ENCODE data around the gene ANTXR1. TPM values are rescaled to one million over a fixed set of nuclear protein-coding genes. Genes with fewer than 3 reads are reported as not detected.

Gene ANTXR1
- total RNA-seq, 5 donors from 2014 or later (not counting 1 experiment from before 2014, with no cell fraction given), result 0.19 to 0.79 (median 0.63) TPM; not detected in 1

DNA sequence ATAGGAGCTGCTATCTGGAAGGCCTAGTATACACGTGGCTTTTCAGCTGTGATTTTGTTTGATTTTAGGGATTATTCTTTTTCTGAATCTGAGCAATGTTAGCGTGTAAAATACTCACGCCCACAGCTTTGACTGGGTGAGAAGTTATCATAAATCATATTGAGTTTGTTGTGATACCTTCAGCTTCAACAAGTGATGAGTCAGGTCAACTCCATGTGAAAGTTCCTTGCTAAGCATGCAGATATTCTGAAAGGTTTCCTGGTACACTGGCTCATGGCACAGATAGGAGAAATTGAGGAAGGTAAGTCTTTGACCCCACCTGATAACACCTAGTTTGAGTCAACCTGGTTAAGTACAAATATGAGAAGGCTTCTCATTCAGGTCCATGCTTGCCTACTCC is 38.7 kb upstream of the ANTXR1 start, which contains the start of gene GKN1:
Gene GKN1, plus strand, starts transcription at position 386 of the 400 bp plus-strand sequence. CDS start 42 bp downstream, outside the sequence.
- ChIA-PET POLR2A (no interaction called here), CTCF (interaction anchor here in 1 of 2 donors (0.6 kb wide), 1 partner anchor 19 kb away, joined by 4 read pairs; no protein-coding TSS in a partner anchor)
- no peaks in the 10 kb centered on the region for H3K36me3 ChIP-seq (ENCODE audit: control insufficient read depth in 2 of 2, extremely low read depth in 1 of 2, insufficient read depth in 1 of 2, low read length in 1 of 2)
- no peak for DNase-seq
- no peak within 1 kb of the TSS for H3K4me3 Mint-ChIP-seq
- no peak for ATAC-seq (replicated peaks in 1 of 4)
- H3K4me3 ChIP-seq (ENCODE audit: control insufficient read depth in 1 of 2, extremely low read depth in 1 of 2, low read length in 1 of 2), result no peak within 1 kb of the TSS
- no peaks in the 10 kb centered on the region for H3K4me1 ChIP-seq (ENCODE audit: control insufficient read depth in 1 of 2, extremely low read depth in 1 of 2, insufficient read depth in 2 of 2, low read length in 2 of 2)
- no peak within 1 kb of the TSS for H3K27ac ChIP-seq (ENCODE audit: low read length)
- H3K36me3 Mint-ChIP-seq, result no peaks in the 10 kb centered on the region
- no peaks in the 10 kb centered on the region for H3K9me3 Mint-ChIP-seq
- H3K9me3 ChIP-seq, result no peaks in the 10 kb centered on the region
- H3K27ac Mint-ChIP-seq, result no peak within 1 kb of the TSS
- WGBS (ENCODE audit: insufficient coverage), result no CpG with 5 or more reads among the region's 3 CpGs
- no peaks in the 10 kb centered on the region for H3K4me1 Mint-ChIP-seq
- H3K27me3 Mint-ChIP-seq, result peaks cover 16 to 25% of the 10 kb centered on the region in 2 donors
- peaks cover 0 to 3% of the 10 kb centered on the region in 2 experiments for H3K27me3 ChIP-seq (replicated peaks in 1 of 2; ENCODE audit: control insufficient read depth in 2 of 2, extremely low read depth in 1 of 2, insufficient read depth in 2 of 2, low read length in 1 of 2)

DNA sequence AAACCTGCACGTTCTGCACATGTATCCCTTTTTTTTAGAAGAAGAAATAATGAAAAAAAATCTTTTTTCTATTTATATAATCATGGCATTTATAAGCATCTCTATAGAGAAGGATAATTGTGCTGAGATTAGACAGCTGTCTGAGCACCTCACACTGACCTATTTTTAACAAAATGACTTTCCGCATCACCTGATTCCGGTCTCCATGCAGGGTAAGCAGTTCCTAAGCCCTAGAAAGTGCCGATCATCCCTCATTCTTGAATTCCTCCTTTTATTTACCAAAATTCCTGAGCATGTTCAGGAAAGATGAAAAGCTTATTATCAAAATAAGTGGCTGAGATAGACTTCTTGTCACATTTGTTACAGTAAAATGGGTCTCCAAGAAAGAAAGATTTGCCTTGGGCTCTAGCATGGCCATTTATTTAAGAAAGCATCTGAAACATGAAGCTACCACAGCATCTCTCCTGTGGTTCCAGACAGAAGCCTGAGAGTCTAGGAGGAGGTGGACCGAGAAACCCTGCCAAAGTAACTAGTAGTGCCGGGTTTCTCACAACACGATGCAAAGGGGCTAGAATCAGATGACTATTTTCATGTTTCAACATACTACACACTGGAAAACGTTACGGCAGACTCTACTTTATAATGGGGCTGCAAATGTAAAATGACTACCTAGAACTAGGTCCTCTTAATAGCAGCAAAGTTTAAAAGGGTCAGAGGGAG is 37.9 kb upstream of the ANTXR1 start:
- no peaks in the 10 kb centered on the region for H3K9me3 ChIP-seq
- DNase-seq (no peak), ATAC-seq (replicated peaks in 1 of 4) (no peak)
- no peak overlapping the region for H3K4me3 ChIP-seq (ENCODE audit: control insufficient read depth in 1 of 2, extremely low read depth in 1 of 2, low read length in 1 of 2)
- H3K4me1 ChIP-seq (ENCODE audit: control insufficient read depth in 1 of 2, extremely low read depth in 1 of 2, insufficient read depth in 2 of 2, low read length in 2 of 2), result no peaks in the 10 kb centered on the region
- H3K27ac Mint-ChIP-seq, result no peak overlapping the region
- H3K36me3 ChIP-seq (ENCODE audit: control insufficient read depth in 2 of 2, extremely low read depth in 1 of 2, insufficient read depth in 1 of 2, low read length in 1 of 2), result no peaks in the 10 kb centered on the region
- peaks cover 0 to 6% of the 10 kb centered on the region in 2 experiments for H3K27me3 ChIP-seq (replicated peaks in 1 of 2; ENCODE audit: control insufficient read depth in 2 of 2, extremely low read depth in 1 of 2, insufficient read depth in 2 of 2, low read length in 1 of 2)
- 83% methylated on average over 2 of the region's 9 CpGs for WGBS (ENCODE audit: insufficient coverage)
- no peaks in the 10 kb centered on the region for H3K36me3 Mint-ChIP-seq
- ChIA-PET POLR2A (no interaction called here), CTCF (no interaction called here)
- H3K4me3 Mint-ChIP-seq, result no peak overlapping the region
- H3K4me1 Mint-ChIP-seq, result no peaks in the 10 kb centered on the region
- no peaks in the 10 kb centered on the region for H3K9me3 Mint-ChIP-seq
- H3K27ac ChIP-seq (ENCODE audit: low read length), result no peak overlapping the region
- peaks cover 22 to 33% of the 10 kb centered on the region in 2 donors for H3K27me3 Mint-ChIP-seq

DNA sequence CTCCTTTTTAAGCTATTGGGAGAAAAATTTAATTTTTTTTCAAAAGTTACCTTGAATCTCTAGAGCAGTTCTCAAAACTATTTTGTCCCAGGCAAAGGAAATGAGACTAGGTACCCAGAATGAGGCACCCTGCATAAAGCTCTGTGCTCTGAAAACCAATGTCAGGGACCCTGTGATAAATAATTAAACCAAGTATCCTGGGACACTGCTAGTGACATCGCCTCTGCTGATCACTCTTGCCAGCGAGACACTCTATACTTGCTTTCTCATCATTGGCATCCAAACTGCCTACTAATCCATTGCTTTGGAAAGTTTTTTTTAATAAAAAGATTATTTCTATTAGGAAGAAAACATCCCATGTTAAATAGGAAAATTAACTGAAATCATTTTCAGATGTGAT is 37.1 kb upstream of the ANTXR1 start:
- H3K36me3 Mint-ChIP-seq, result no peaks in the 10 kb centered on the region
- Histone ChIP-seq H3K36me3 (ENCODE audit: control insufficient read depth in 2 of 2, extremely low read depth in 1 of 2, insufficient read depth in 1 of 2, low read length in 1 of 2) (no peaks in the 10 kb centered on the region), H3K9me3 (no peaks in the 10 kb centered on the region), H3K27me3 (replicated peaks in 1 of 2; ENCODE audit: control insufficient read depth in 2 of 2, extremely low read depth in 1 of 2, insufficient read depth in 2 of 2, low read length in 1 of 2) (peaks cover 0 to 6% of the 10 kb centered on the region in 2 experiments), H3K4me1 (ENCODE audit: control insufficient read depth in 1 of 2, extremely low read depth in 1 of 2, insufficient read depth in 2 of 2, low read length in 2 of 2) (no peaks in the 10 kb centered on the region), H3K4me3 (ENCODE audit: control insufficient read depth in 1 of 2, extremely low read depth in 1 of 2, low read length in 1 of 2) (no peak overlapping the region), H3K27ac (ENCODE audit: low read length) (no peak overlapping the region)
- ChIA-PET CTCF (no interaction called here), POLR2A (no interaction called here)
- no peak for DNase-seq
- H3K4me3 Mint-ChIP-seq, result no peak overlapping the region
- ATAC-seq (replicated peaks in 1 of 4), result no peak
- no peak overlapping the region for H3K27ac Mint-ChIP-seq
- WGBS (ENCODE audit: insufficient coverage), result no CpG with 5 or more reads among the region's 2 CpGs
- peaks cover 26 to 37% of the 10 kb centered on the region in 2 donors for H3K27me3 Mint-ChIP-seq
- H3K4me1 Mint-ChIP-seq, result no peaks in the 10 kb centered on the region
- no peaks in the 10 kb centered on the region for H3K9me3 Mint-ChIP-seq

DNA sequence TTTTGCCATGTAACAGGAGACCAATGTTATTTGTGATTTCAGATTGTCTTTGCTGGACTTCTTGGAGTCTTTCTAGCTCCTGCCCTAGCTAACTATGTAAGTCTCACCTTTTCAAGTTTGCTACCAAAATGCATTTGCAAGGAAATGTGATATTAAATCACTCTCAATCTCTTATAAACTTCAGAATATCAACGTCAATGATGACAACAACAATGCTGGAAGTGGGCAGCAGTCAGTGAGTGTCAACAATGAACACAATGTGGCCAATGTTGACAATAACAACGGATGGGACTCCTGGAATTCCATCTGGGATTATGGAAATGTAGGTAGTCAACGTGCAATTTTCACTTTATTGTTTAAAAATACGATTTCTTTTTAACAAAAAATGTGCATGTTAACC is 35.5 kb upstream of the ANTXR1 start:
- H3K27me3 Mint-ChIP-seq, result peaks cover 30 to 43% of the 10 kb centered on the region in 2 donors
- Histone ChIP-seq H3K4me1 (ENCODE audit: control insufficient read depth in 1 of 2, extremely low read depth in 1 of 2, insufficient read depth in 2 of 2, low read length in 2 of 2) (no peaks in the 10 kb centered on the region), H3K27ac (ENCODE audit: low read length) (no peak overlapping the region), H3K4me3 (ENCODE audit: control insufficient read depth in 1 of 2, extremely low read depth in 1 of 2, low read length in 1 of 2) (no peak overlapping the region), H3K36me3 (ENCODE audit: control insufficient read depth in 2 of 2, extremely low read depth in 1 of 2, insufficient read depth in 1 of 2, low read length in 1 of 2) (no peaks in the 10 kb centered on the region), H3K27me3 (replicated peaks in 1 of 2; ENCODE audit: control insufficient read depth in 2 of 2, extremely low read depth in 1 of 2, insufficient read depth in 2 of 2, low read length in 1 of 2) (peaks cover 0 to 3% of the 10 kb centered on the region in 2 experiments), H3K9me3 (no peaks in the 10 kb centered on the region)
- H3K4me3 Mint-ChIP-seq, result no peak overlapping the region
- ChIA-PET CTCF (no interaction called here), POLR2A (no interaction called here)
- WGBS (ENCODE audit: insufficient coverage), result no CpG with 5 or more reads among the region's 4 CpGs
- no peaks in the 10 kb centered on the region for H3K36me3 Mint-ChIP-seq
- H3K4me1 Mint-ChIP-seq, result no peaks in the 10 kb centered on the region
- DNase-seq (no peak), ATAC-seq (replicated peaks in 1 of 4) (no peak)
- H3K9me3 Mint-ChIP-seq, result no peaks in the 10 kb centered on the region
- H3K27ac Mint-ChIP-seq, result no peak overlapping the region

DNA sequence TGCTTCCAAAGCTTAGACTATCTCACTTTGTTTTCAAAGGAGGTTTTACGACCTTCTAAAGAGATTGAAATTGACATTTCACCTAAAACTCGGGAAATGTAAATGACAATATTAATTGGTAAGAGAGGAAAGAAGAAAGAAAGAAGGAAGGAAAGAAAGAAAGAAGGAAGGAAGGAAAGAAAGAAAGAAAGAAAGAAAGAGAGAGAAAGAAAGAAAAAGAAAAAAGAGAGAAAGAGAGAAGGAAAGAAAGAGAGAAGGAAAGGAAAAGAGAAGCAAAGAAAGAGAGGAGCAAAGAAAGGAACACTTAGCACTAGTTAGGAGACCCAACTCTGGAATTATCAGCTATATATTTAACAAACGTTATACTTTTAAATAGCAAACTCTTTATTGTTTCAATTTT is 34.9 kb upstream of the ANTXR1 start:
- Histone ChIP-seq H3K9me3 (no peaks in the 10 kb centered on the region), H3K27ac (ENCODE audit: low read length) (no peak overlapping the region), H3K4me1 (ENCODE audit: control insufficient read depth in 1 of 2, extremely low read depth in 1 of 2, insufficient read depth in 2 of 2, low read length in 2 of 2) (no peaks in the 10 kb centered on the region), H3K27me3 (replicated peaks in 1 of 2; ENCODE audit: control insufficient read depth in 2 of 2, extremely low read depth in 1 of 2, insufficient read depth in 2 of 2, low read length in 1 of 2) (peaks cover 0 to 3% of the 10 kb centered on the region in 2 experiments), H3K4me3 (ENCODE audit: control insufficient read depth in 1 of 2, extremely low read depth in 1 of 2, low read length in 1 of 2) (no peak overlapping the region), H3K36me3 (ENCODE audit: control insufficient read depth in 2 of 2, extremely low read depth in 1 of 2, insufficient read depth in 1 of 2, low read length in 1 of 2) (no peaks in the 10 kb centered on the region)
- Mint-ChIP-seq H3K4me3 (no peak overlapping the region), H3K4me1 (no peaks in the 10 kb centered on the region), H3K27me3 (peaks cover 30 to 43% of the 10 kb centered on the region in 2 donors), H3K36me3 (no peaks in the 10 kb centered on the region), H3K27ac (no peak overlapping the region), H3K9me3 (no peaks in the 10 kb centered on the region)
- DNase-seq, result no peak
- POLR2A ChIA-PET, result no interaction called here
- no peak for ATAC-seq (replicated peaks in 1 of 4)
- WGBS (ENCODE audit: insufficient coverage), result no CpG with 5 or more reads among the region's 3 CpGs
- CTCF ChIA-PET, result interaction anchor here in 1 of 2 donors (0.8 kb wide), 1 partner anchor 11 kb away, joined by 3 read pairs; no protein-coding TSS in a partner anchor

DNA sequence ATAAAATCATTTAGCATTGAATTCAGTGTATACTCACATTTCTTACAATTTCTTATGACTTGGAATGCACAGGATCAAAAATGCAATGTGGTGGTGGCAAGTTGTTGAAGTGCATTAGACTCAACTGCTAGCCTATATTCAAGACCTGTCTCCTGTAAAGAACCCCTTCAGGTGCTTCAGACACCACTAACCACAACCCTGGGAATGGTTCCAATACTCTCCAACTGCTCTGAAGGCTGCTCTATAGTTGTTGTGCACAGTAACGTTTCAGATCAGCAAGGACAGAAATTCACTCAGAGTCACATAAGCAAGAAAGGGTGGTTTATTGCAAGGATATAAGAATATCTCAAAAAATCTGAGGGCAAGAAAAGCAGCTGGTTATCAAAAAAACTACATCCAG is 32.0 kb upstream of the ANTXR1 start:
- H3K27ac ChIP-seq (ENCODE audit: low read length), result no peak overlapping the region
- Mint-ChIP-seq H3K4me1 (no peaks in the 10 kb centered on the region), H3K36me3 (no peaks in the 10 kb centered on the region), H3K4me3 (no peak overlapping the region), H3K9me3 (no peaks in the 10 kb centered on the region), H3K27me3 (peaks cover 29 to 33% of the 10 kb centered on the region in 2 donors), H3K27ac (no peak overlapping the region)
- ATAC-seq (replicated peaks in 1 of 4), result no peak
- WGBS (ENCODE audit: insufficient coverage), result no CpG with 5 or more reads among the region's 1 CpG
- peaks cover 0 to 3% of the 10 kb centered on the region in 2 experiments for H3K27me3 ChIP-seq (replicated peaks in 1 of 2; ENCODE audit: control insufficient read depth in 2 of 2, extremely low read depth in 1 of 2, insufficient read depth in 2 of 2, low read length in 1 of 2)
- H3K4me1 ChIP-seq (ENCODE audit: control insufficient read depth in 1 of 2, extremely low read depth in 1 of 2, insufficient read depth in 2 of 2, low read length in 2 of 2), result no peaks in the 10 kb centered on the region
- no peaks in the 10 kb centered on the region for H3K9me3 ChIP-seq
- ChIA-PET CTCF (no interaction called here), POLR2A (no interaction called here)
- no peaks in the 10 kb centered on the region for H3K36me3 ChIP-seq (ENCODE audit: control insufficient read depth in 2 of 2, extremely low read depth in 1 of 2, insufficient read depth in 1 of 2, low read length in 1 of 2)
- no peak for DNase-seq
- no peak overlapping the region for H3K4me3 ChIP-seq (ENCODE audit: control insufficient read depth in 1 of 2, extremely low read depth in 1 of 2, low read length in 1 of 2)

All from T-cell (primary cell).